Measurements from ENCODE around the gene SLC7A5. TPM values are rescaled to one million over a fixed set of nuclear protein-coding genes. Genes with fewer than 3 reads are reported as not detected.
A peak's percentile ranks its signal among the peaks of the same experiment; 100 is the strongest.

Gene SLC7A5
- total and polyA plus RNA-seq, 2 of the 13 experiments (the other 11 are each of a cell fraction or from before 2014, with no cell fraction given), result 79.6 to 155 TPM

GRCh38 chr16:87855852-87856715 is 13.2 kb downstream of the SLC7A5 start (continued):
- no peak; the same call in 1 of the 2 replicates for TF ChIP-seq BRCA1 (CRISPR knock-in tag; IDR thresholded peaks at IDR 0.05)
- TF ChIP-seq SP2 (CRISPR knock-in tag; IDR thresholded peaks at IDR 0.05), result peak; percentile 40; the same call in 1 of the 2 replicates
- peak in 1 of 2 experiments; percentile 35; a peak in 1 of 4 replicates for TF ChIP-seq REST (IDR thresholded peaks at IDR 0.05; ENCODE audit: borderline replicate concordance in 1 of 2, low read depth in 1 of 2, low read length in 2 of 2)
- peak; percentile 93; the same call in 1 of the 2 replicates for TF ChIP-seq ZBTB26 (CRISPR knock-in tag; IDR thresholded peaks at IDR 0.05; ENCODE audit: borderline replicate concordance)
- TF ChIP-seq RFX3 (CRISPR knock-in tag; IDR thresholded peaks at IDR 0.05), result no peak
- TF ChIP-seq ZFP37 (CRISPR knock-in tag; IDR thresholded peaks at IDR 0.05; ENCODE audit: borderline replicate concordance), result no peak
- TF ChIP-seq NR2C2 (CRISPR knock-in tag; IDR thresholded peaks at IDR 0.05; ENCODE audit: borderline replicate concordance), result no peak
- TF ChIP-seq EHMT2 (IDR thresholded peaks at IDR 0.05; ENCODE audit: borderline replicate concordance, low read depth, low read length), result no peak
- TF ChIP-seq ZNF225 (CRISPR knock-in tag; IDR thresholded peaks at IDR 0.05), result peak; percentile 41; the same call in 1 of the 2 replicates
- TF ChIP-seq, protein P1, sequence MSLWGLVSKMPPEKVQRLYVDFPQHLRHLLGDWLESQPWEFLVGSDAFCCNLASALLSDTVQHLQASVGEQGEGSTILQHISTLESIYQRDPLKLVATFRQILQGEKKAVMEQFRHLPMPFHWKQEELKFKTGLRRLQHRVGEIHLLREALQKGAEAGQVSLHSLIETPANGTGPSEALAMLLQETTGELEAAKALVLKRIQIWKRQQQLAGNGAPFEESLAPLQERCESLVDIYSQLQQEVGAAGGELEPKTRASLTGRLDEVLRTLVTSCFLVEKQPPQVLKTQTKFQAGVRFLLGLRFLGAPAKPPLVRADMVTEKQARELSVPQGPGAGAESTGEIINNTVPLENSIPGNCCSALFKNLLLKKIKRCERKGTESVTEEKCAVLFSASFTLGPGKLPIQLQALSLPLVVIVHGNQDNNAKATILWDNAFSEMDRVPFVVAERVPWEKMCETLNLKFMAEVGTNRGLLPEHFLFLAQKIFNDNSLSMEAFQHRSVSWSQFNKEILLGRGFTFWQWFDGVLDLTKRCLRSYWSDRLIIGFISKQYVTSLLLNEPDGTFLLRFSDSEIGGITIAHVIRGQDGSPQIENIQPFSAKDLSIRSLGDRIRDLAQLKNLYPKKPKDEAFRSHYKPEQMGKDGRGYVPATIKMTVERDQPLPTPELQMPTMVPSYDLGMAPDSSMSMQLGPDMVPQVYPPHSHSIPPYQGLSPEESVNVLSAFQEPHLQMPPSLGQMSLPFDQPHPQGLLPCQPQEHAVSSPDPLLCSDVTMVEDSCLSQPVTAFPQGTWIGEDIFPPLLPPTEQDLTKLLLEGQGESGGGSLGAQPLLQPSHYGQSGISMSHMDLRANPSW (CRISPR knock-in tag; IDR thresholded peaks at IDR 0.05; ENCODE audit: borderline replicate concordance), result no peak
- TF ChIP-seq HNF4A (CRISPR knock-in tag; IDR thresholded peaks at IDR 0.05), result peak; percentile 61
- TF ChIP-seq ARID2 (CRISPR knock-in tag; IDR thresholded peaks at IDR 0.05; ENCODE audit: borderline replicate concordance), result peak; percentile 54; the same call in 1 of the 2 replicates
- no peak for TF ChIP-seq GPN1 (CRISPR knock-in tag; IDR thresholded peaks at IDR 0.05; ENCODE audit: borderline replicate concordance)
- TF ChIP-seq ZNF574 (CRISPR knock-in tag; IDR thresholded peaks at IDR 0.05), result peak; percentile 61
- no peak for TF ChIP-seq ZNF280B (CRISPR knock-in tag; IDR thresholded peaks at IDR 0.05; ENCODE audit: borderline replicate concordance)
